Measurements from ENCODE around the gene NELFCD.

The NELFCD gene

DNA sequence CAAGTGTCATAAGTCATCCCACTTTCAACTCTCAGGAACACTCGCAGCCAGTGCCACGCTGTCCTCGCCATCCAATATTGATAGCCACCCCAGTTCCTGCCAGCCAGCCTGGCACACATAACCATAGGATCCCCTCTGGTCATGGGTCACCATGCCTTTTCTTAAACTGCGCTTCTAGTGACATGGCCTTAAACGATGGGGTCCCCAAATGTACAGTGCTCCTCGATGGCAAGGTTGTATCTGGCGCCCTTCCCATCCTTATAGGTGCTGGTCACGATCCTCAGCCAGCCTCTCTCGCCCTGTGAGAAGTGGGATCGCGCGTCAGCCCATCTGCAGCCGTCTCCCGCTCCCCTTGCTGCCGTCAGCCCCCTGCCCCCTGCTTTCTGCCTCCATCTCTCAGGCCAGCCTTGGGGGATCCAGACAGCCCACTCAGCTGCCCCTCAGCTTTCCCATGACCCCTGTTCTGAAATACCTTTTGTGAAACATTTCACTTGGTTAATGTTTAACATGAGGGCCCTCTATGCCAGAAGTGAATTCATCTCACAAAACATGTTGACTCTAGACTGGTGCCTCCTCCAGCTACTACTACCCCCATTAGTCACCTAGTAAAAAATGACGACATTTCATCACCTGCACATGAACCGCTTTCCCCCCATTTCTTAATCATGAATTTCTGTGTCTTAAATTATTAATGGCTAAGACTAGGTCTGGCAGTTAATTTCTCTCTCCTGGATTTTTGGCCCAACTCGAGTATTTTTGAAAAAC lies 14.6 kb downstream of the NELFCD start:
- DNase-seq, result no peak

DNA sequence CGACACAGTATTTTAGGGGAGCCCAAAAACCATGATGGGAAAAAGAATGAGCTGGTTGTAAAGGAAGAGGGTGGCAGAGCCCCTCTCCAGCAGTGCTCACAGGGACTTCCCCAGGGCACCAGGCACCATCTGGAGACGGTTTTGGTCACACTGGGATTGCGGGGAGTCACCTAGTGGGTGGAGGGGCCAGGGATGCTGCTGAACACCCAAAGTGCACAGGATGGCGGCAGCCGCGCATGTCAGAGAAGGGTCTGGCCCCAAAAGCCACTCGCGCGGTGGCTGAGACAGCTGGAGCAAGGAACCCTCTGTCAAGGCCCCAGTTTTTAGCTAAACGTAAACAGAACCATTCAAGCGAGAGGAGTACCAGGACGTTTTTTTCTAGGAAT lies 15.2 kb downstream of the NELFCD start:
- no peak for DNase-seq

DNA sequence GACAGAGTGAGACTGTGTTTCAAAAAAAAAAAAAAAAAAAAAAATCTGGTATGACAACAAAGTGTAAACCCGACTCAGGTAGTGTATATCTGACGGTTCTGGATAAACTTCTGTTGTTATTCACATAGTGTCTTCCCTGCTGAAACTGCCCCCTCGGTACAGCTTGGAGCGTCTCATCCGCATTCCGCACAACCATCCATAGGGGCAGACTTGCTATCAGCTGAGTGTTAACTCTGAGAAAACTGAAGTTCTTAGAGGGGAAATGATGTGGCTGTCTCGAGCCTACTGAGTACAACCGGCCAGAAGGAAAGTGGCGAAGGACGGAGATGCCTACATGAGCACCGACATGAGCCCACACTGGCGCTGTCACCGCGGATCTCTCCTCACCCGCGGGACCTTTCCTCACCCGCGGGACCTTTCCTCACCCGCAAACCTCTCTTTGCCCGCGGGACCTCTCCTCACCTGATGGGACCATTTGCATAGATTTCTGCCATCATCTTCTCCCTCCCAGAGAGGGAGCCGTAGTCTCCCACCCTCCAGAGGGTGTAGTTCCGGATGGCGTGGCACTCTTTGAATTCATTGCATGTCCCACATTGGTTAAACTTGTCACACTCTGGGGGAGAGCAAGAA lies 16.2 kb downstream of the NELFCD start:
- DNase-seq, result no peak

DNA sequence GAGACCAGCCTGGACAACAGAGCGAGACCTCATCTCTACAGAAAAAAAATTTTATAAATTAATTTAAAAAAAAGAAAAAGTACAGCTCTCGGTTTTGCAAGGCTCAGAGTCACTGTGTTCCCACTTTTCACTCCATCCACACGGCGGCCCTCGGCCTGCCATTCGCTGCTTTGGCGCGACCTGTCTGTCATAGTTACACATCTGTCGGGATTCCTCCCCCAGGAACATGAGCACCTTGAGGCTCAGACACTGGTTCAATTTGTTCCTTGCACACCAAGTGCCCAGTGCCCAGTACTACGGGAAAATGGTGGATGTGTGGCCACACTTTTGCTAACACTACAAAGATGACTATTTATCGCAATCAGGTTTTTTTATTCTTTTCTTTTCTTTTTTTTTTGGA lies 17.6 kb downstream of the NELFCD start:
- DNase-seq, result no peak

DNA sequence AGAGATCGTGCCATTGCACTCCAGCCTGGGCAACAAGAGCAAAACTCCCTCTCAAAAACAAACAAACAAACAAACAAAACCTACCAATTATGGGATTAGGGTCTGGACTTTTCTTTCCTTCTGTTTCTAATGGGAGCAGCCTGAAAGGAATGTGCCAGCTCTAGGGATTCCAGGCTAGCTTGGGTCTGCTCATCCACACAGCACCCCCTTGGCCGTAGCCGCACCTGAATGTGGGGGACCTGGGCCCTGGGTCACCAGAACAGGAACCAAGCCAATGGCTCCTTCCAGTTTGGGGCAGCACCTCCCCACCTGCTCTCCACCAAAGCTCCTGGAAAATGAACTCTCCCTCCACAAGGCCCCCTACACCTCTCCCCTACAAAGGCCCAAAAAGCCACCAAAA lies 19.3 kb downstream of the NELFCD start:
- DNase-seq, result no peak

DNA sequence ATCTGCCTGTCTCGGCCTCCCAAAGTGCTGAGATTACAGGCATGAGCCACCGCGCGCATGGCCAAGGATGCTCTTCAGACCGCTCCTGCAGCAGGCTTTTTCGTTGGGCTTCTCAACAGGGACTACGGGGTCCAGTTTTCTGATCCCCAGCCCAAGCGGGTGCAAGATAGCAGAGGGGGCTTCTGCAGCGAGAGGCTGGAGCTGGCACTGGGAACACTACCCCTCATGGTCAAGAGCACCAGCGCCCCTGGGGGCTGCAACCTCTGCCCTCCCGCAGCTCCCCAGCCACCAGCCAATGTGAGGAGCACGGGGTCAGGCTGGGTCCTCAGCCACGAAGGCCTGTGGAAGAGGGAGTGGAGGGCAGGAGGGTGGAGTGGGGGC lies 20.0 kb downstream of the NELFCD start:
- DNase-seq, result no peak

DNA sequence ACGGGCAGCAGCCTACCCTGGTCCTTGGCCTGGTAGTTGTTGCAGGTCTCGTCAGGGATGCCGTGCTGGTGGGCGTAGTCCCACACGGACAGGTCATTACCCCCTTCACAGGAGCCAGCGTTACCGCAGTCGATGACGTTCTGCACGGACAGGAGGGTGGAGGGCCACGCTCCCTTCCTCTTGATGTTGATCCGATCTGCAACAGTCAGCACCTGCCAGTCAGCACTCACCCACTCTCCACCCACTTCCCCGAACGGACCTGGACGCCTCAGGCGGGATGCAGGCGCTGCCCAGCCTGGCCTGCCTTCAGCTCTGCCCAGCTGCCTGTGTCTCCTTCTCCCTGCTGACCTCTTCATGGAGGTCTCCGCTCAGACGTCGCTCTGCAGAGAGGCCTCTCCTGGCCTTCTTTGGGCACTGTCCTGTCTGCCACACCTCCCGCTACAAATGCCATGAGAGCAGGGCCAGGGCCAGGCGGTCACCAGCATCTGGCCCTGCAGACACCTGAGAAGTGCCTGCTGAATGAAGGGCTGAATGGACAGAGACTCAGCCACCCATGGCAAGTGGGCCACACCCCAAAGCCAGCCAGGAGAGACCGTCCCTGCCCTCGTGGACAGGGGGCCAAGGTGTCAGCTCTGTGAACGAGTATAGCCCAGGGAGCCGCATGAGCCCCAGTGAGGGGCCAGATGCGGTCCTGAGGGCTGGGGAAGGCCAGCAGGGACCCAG lies 20.6 kb downstream of the NELFCD start:
- DNase-seq, result no peak

DNA sequence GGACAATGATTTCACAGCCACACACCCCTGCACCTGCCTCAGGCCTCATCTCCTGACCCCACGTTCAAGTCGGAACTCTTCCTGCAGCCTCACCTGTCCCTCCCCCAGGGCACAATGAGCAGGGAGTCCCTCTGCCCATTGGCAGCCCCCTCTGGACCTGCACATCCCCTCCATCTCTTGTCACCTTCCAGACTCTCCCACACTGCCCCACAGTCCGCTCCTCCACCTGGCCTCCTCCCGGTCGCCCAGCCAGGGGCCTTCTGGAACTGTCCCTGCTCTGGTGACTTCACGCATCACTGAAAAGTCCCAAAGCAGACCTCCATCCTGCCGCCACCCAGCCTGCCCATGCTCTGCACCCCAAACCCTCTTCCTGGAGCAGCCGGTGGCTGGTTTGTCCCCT lies 21.3 kb downstream of the NELFCD start:
- DNase-seq, result no peak

DNA sequence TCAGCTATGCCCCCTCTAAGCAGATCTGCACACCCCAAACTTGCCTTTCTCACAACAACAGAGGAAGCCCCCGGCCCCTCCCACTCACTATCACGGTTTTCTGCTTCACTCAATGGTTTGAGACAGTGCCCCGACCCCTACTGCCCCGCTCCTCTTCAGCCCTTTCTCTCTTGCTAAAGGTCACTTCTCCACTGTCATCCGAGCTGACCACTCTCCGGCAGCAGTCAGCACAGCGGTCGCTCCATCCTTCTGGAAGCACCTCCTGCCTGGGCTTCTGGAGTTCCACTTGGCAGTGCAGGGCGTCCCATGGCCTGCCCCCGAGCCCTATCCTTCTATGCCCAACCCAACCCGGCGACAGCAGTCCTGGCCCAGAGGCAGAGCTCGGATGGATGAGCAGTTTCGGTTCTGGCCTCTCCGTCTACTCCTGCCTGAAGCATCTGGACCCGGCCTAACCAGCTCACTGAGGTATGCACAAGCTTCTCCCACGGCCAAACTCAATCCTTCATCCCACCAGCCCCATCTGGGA lies 21.9 kb downstream of the NELFCD start:
- no peak for DNase-seq

DNA sequence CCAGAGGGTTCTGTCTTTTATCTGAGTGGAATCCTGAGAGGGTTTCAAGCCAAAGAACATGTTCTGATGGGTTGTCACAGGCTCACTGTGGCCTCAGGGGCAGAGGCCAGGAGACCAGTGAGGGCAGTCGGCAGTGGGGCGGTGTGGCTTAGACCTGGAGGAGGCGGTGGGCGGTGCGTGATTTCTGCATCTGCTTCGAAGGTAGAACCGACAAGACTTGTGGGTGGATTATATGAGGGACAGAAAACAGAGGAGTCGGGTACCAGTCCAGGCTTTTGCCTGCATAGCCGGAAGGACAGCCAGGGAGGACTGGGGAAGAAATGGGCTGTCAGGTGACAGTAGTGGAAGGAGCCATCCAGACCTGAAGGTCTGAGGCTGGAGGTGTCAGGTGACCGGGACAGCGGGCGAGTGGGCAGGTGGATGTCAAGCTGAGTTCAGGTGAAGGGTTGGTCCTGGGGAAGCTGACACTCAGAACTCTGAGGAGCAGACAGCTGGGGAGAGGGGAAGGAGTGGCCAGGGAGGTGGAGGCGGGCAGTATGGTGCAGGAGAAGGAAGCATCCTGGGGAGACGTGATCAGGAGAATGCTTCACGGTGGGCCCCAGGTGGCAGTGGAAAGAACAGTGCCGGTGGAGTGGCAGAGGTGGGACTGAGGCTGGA lies 22.9 kb downstream of the NELFCD start:
- no peak for DNase-seq

DNA sequence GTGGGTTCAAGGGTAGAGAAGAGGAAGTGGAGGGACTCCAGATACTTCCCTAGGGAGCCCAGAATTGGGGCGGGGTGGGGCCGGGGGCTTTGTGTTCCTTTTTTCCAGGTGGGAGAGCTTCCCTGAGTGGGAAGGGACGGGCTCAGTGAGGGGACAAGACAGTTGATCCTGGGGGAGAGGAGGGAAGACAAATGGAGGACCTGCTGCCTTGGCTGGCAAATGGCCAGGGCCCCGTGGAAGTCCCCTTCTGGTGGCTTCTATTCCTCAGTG lies 23.4 kb downstream of the NELFCD start:
- no peak for DNase-seq

DNA sequence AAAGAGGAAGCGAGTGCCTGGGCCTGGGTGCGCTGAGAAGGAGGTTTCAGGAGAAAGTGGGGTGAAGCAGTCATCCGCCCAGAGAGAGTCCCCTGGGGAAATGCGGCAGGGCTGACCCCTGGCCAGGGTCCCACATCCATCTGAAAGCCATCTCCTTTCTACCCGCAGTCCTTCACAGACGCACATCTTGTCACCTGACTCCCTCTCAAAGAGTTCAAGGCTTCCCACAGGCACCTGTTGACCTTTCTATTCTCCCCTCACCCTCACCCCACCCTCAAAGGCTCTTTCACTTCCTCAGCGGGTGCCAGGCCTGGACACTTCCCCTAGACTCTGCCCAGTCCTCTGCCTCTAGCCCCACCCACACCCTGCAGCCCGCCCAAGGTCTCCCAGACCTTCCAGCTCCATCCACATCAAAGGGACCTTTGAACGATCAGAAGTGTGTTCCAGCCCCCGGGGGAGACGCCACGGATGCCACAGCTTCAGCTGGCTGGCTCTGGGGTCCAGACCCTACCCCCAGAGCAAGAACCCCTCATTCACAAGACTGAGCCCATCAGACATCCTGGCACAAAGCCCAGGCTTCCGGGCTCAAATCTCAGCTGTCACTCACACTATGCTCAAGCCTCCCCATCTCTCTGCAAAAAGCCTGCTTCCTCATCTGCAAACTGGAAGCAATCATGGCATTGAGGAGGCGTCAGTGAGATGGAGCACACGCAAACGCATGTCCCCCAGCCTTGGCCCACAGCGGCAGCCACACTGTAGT lies 23.9 kb downstream of the NELFCD start:
- DNase-seq, result no peak

DNA sequence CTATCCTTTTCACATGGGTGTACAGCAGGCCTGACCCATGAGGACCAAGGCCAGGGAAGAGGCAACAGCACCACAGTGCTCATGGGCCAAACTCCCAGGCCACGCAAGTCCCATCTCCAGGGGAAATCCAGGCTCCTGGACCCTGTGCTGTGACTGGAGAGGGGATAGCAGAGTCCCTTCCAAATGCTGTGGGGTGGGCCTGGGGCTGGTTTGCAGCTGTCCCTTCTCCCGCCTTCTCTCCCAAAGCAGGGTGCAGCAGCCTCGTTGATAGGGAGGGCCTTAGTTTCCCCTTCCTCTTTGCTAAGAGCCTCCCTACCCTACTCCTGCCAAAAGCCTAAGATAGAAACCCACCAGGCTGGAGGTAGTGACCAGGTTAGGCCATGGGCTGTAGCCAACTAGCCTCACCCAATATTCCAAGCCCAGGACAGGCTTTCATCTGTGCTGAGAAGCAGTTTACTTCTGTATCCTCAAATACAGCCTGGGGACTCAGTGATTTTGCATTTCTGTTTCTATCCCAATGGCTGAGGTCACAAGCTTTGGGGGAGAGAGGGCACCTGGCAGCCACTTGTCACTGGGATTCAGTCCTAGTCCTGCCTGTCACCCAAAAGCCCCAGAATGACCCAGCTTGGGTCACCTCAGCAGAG lies 24.6 kb downstream of the NELFCD start:
- no peak for DNase-seq

DNA sequence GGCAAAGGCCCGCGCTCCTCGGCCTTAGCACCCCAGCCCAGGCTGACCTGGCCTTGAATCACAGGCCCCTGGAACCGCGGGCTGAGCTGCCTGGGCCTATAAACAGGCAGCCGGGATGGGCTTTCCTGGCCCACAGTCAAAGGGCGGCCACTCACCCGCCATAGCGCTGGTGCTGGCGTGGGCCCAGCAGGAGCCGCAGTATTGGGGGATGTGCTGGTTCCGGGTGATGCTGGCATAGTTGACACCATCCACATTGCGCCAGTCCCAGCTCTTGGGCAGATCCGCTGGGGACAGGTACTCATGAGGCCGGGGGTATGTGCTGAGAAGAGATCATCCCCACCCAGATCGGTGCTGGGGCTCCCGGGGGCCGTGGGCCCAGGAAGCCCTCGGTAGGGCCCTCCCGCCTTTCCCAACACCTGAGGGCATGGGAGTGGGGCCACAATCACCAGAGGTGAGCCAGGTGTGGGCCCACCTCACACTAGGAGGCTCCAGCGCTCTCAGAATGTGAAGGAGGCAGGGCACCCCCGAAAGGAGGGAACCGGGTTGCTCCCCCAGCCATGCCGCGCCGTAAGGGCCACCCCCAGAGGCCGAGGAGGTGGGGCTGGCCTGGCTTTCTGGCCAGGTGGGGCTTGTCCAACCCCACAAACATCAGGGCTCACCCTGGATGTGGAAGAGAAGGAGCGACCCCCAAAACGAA lies 25.3 kb downstream of the NELFCD start:
- no peak for DNase-seq

DNA sequence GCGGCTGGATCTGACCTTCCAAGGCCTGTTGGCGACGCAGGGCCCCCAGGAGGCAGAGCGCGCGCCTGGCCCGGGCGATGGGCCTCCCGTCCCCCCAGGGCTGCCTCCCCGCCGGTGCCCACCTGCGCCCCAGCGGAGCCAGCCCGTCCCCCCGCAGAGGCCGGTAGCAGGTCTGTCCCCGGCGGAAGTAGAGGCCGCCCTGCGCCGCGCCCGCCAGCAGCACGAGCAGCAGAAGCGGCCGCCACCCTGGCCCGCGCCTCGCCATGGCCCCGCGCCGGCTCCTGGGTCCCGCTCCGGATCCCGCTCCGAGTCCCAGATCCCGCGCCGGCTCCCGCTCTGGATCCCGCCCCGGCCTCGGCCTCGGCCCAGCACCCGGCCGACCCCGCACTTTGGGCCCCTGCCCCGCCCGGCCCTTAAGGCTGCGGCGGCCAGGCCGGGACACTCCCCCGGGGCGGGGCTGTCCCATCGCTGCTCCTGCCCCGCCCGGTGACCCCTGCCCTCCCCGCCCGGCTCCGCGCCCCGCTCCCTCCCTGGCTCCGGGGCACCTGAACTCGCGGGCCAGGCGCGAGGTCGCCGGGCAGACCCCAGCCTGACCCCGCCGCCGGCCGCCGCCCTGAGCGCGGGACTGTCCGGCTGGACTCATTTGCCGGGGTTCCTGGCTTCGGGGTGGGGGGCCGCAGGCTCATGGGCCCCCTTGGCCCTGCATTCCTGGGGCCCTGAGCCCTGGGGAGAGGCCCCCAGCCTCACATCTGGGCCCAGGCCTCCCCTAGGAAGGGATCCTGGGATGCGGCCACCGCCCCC lies 26.0 kb downstream of the NELFCD start, which contains the start of gene CTSZ:
Gene CTSZ, minus strand, starts transcription at position 391 of the 801 bp plus-strand sequence. Its CDS starts 126 bp downstream, at position 265.
- no peak for DNase-seq

DNA sequence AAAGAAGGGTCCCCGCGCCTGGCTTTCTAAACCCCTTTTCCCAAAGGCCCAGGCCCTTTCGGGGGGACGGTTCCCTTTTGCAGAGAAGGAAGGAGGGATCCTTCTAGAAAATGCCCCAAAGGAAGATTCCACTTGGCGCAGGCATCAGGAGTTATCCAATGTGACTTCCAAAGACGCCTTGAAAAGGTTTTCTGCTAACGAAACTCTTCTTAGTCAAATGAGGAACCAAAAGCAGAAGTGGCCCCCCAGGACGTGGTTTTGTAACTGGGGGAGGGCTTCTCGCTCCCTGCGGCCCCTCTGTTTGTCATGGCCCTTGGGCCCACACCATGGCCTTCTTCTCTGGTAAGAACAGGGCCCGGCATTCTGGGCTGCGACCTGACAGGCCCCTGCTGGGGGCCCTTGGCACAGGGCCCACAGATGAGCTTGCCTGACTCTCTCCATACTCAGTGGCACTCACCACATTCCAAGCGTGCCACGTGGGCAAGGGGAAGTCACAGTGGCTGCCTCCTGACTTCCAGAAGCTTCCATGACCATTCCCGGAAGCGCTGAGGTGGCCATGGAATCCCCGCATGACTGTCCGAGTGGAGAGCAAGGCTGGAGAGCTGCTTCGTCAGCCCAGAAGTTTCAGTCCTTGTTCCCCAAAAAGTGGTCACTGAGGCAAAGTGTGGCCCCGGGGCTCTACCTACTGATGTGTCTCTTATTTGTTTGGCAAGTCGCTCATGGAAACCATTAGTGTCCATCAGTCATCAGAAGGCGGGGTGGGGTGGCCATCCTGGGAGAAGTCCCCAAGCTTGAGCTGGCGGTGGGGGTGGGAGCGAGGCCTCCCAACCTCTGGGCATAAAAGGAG lies 26.8 kb downstream of the NELFCD start:
- no peak for DNase-seq

DNA sequence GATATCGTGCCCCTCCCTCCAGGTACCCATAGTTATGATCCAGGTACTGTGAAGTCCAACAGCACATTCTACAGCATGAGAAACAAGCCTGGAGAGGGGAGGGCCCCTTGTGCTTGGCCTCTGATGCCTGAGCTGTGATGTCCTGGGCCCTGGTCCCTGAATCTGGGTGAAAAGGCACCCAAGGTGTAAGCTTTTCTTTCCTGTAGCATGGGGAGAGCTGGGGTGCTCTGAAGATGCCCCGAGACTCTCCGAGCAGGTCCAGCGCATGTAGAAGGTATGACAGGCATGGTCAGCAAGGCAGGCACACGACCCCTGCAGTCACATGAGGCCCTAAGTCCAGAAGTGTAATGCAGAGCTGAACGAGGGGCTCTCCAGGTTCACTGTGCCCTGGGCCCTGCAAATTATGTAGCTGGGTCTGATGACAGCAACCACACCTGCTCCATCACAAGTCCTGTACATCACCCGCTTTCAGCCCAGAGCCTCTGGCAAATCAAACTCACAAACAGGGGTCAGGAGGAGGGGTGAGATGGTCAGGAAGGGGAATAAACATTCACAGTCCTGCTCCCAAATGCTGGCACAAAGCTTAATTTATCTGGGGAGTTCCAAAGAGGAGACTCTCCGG lies 27.8 kb downstream of the NELFCD start:
- DNase-seq, result no peak

DNA sequence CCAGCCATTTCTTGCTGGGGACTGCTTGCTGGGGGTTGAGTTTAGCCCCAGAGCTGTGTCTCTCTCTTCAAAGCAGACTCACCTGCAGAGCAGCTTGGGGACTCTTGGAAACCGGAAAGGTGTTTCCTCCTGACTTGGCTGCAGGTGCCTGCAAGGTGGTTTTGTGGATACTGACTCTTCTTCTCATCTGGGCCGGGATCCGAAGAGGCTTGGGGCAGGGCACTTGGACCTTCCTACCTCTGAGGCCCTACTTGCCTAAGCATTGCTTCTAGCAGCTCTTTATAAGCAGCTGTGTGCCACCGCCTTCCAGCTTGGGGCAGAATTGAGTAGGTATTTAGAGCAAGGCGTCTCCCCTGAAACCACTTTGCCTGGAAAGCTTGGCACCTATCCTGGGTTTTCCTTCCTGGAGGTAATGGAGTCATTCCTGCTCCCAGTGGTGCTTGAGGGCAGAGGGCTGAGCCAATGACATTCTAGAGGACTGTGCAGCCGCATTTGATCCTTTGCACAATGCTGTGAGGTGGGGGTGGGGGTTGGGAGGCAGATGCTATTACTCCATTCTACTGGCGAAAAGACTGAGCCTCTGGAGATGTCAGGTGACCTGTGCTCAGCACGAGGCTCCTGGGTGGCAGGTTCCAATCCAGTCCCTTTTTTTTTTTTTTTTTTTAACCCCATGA lies 29.4 kb downstream of the NELFCD start:
- no peak for DNase-seq

Measured in midbrain (tissue), 1 donor.